AG09309 (cell line): ENCODE results near the gene PRKG1.

Experiments used
- DNase-seq: peaks from one replicate; pipeline ENCODE4 v3.0.0-alpha.2; 2010; ENCODE audit warnings: low read depth
- H3K4me3 ChIP-seq: 2 replicates; pipeline ENCODE4 v1.5.1; 2011; ENCODE audit warnings: mild to moderate bottlenecking, low read depth, low read length, moderate library complexity; ENCODE audit not compliant: control insufficient read depth
- CTCF ChIP-seq: IDR thresholded peaks from 2 replicates; pipeline ENCODE4 v1.5.1; 2011; ENCODE audit warnings: mild to moderate bottlenecking, low read depth, low read length, inconsistent platforms; ENCODE audit not compliant: insufficient read depth, control insufficient read depth; ENCODE audit errors: missing control alignments

PRKG1 gene

GRCh38 chr10:51300617-51301304 lies 226.5 kb downstream of the PRKG1 start:
- DNase-seq, result no peak
- no peak for TF ChIP-seq CTCF
- no peak overlapping the region for H3K4me3 ChIP-seq

GRCh38 chr10:51301644-51302043 lies 227.4 kb downstream of the PRKG1 start:
- no peak overlapping the region for H3K4me3 ChIP-seq
- no peak for DNase-seq
- no peak for TF ChIP-seq CTCF

- no peak for TF ChIP-seq CTCF
- no peak overlapping the region for H3K4me3 ChIP-seq
- no peak for DNase-seq
These were observed 228.0 kb downstream of the PRKG1 start for GRCh38 chr10:51302316-51302715.

- TF ChIP-seq CTCF, result no peak
- no peak overlapping the region for H3K4me3 ChIP-seq
- DNase-seq, result no peak
These were observed 233.8 kb downstream of the PRKG1 start for GRCh38 chr10:51308116-51308515.

GRCh38 chr10:51311228-51311627 lies 236.9 kb downstream of the PRKG1 start:
- TF ChIP-seq CTCF, result no peak
- no peak overlapping the region for H3K4me3 ChIP-seq
- no peak for DNase-seq

GRCh38 chr10:51312817-51313216 lies 238.5 kb downstream of the PRKG1 start:
- no peak overlapping the region for H3K4me3 ChIP-seq
- DNase-seq, result no peak
- no peak for TF ChIP-seq CTCF
